Measurements from ENCODE around the gene ADAM22. TPM values are rescaled to one million over a fixed set of nuclear protein-coding genes. Genes with fewer than 3 reads are reported as not detected.

The ADAM22 gene
- total and polyA plus RNA-seq, 2 donors from 2014 or later = 2.2 to 7.9 TPM

DNA sequence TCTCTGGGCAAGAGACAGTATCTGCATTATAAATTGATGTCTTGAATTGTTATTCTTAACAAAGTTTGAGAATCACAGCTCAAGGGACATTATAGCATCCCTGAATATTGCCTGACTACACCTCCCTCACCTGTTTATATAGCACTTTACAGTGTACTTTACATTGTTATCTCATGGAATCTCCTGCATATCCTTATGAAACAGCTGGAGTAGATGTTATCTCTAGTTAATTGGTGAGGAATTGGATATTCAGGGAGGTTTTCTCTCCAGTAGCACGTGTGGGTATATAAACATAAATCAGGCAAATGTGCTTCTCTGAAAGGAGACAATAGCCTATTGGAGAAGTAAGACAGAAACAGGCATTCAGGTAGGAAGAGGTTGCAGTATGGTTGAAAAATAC, 168.6 kb downstream of the ADAM22 start:
- H3K27me3 ChIP-seq (ENCODE audit: control insufficient read depth, insufficient read depth, low read length) = no peaks in the 10 kb centered on the region
- H3K4me1 ChIP-seq (ENCODE audit: control insufficient read depth in 2 of 3, insufficient read depth in 2 of 3, low read depth in 1 of 3, low read length in 3 of 3) = peaks cover 0 to 2% (median 0%) of the 10 kb centered on the region in 3 donors
- no peak overlapping the region for H3K4me3 ChIP-seq (ENCODE audit: low read length in 3 of 3)
- FAIRE-seq (no peak), DNase-seq (peak in 1 of 5 donors; percentile 45)
- intact Hi-C loops (cut with DNase I) = no loop called here
- no peak overlapping the region for H3K9ac ChIP-seq (ENCODE audit: low read length in 3 of 3)
- no peaks in the 10 kb centered on the region for H3K36me3 ChIP-seq (ENCODE audit: control insufficient read depth in 2 of 3, insufficient read depth in 3 of 3, low read length in 3 of 3)
- H3K9me3 ChIP-seq (ENCODE audit: control insufficient read depth in 2 of 3, insufficient read depth in 1 of 3, low read length in 3 of 3) = no peaks in the 10 kb centered on the region
- TF ChIP-seq, protein P1, sequence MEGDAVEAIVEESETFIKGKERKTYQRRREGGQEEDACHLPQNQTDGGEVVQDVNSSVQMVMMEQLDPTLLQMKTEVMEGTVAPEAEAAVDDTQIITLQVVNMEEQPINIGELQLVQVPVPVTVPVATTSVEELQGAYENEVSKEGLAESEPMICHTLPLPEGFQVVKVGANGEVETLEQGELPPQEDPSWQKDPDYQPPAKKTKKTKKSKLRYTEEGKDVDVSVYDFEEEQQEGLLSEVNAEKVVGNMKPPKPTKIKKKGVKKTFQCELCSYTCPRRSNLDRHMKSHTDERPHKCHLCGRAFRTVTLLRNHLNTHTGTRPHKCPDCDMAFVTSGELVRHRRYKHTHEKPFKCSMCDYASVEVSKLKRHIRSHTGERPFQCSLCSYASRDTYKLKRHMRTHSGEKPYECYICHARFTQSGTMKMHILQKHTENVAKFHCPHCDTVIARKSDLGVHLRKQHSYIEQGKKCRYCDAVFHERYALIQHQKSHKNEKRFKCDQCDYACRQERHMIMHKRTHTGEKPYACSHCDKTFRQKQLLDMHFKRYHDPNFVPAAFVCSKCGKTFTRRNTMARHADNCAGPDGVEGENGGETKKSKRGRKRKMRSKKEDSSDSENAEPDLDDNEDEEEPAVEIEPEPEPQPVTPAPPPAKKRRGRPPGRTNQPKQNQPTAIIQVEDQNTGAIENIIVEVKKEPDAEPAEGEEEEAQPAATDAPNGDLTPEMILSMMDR (IDR thresholded peaks at IDR 0.05; ENCODE audit: borderline replicate concordance, extremely low read depth, insufficient read depth) = no peak
- no peak overlapping the region for H3K27ac ChIP-seq (ENCODE audit: low read depth in 2 of 2, low read length in 2 of 2)

DNA sequence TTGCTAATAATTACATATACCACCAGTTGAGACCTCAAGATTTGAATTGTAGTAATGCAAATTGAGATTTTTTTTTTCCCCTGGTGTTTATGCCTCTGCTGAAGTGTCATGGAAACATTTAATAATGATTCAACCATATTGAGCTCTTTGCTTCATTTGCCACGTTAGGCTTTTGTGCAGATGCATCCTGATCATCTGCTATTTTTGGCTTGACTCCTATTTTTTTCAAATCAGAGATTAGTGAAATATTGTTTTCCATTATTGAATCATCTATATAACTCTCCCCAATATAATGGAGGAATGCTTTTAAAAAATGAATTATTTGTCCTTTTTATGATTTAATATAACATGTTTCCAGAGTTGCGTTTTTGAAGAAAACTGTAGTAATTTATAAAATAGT, 170.7 kb downstream of the ADAM22 start:
- H3K4me1 ChIP-seq (ENCODE audit: control insufficient read depth in 2 of 3, insufficient read depth in 2 of 3, low read depth in 1 of 3, low read length in 3 of 3) = peaks cover 0 to 2% (median 0%) of the 10 kb centered on the region in 3 donors
- no peaks in the 10 kb centered on the region for H3K27me3 ChIP-seq (ENCODE audit: control insufficient read depth, insufficient read depth, low read length)
- H3K4me3 ChIP-seq (ENCODE audit: low read length in 3 of 3) = no peak overlapping the region
- TF ChIP-seq, protein P1 (IDR thresholded peaks at IDR 0.05; ENCODE audit: borderline replicate concordance, extremely low read depth, insufficient read depth) = no peak
- FAIRE-seq = no peak
- intact Hi-C loops (cut with DNase I) = no loop called here
- H3K27ac ChIP-seq (ENCODE audit: low read depth in 2 of 2, low read length in 2 of 2) = no peak overlapping the region
- H3K9me3 ChIP-seq (ENCODE audit: control insufficient read depth in 2 of 3, insufficient read depth in 1 of 3, low read length in 3 of 3) = no peaks in the 10 kb centered on the region
- H3K36me3 ChIP-seq (ENCODE audit: control insufficient read depth in 2 of 3, insufficient read depth in 3 of 3, low read length in 3 of 3) = no peaks in the 10 kb centered on the region
- no peak overlapping the region for H3K9ac ChIP-seq (ENCODE audit: low read length in 3 of 3)
- no peak for DNase-seq

DNA sequence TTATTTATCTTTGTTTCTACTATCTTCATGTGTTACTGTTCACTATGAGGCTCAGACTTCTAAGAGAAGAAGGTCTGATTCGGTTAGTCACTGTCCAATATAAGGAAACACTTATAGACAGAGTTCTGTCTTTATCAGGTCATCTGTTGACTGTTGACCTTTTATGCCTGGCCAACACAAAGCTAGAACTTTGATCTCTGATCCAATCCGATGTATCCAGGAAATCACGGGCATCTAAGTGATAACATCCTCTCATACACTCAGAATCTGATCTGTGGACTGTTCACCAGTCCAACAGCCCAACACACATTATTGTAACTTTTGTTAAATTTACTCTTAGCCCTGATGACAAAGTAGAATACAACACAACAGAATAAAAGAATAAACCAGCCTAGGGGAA, 171.2 kb downstream of the ADAM22 start:
- DNase-seq = no peak
- no peaks in the 10 kb centered on the region for H3K36me3 ChIP-seq (ENCODE audit: control insufficient read depth in 2 of 3, insufficient read depth in 3 of 3, low read length in 3 of 3)
- FAIRE-seq = no peak
- no peak overlapping the region for H3K9ac ChIP-seq (ENCODE audit: low read length in 3 of 3)
- no peak overlapping the region for H3K27ac ChIP-seq (ENCODE audit: low read depth in 2 of 2, low read length in 2 of 2)
- peaks cover 0 to 2% (median 0%) of the 10 kb centered on the region in 3 donors for H3K4me1 ChIP-seq (ENCODE audit: control insufficient read depth in 2 of 3, insufficient read depth in 2 of 3, low read depth in 1 of 3, low read length in 3 of 3)
- TF ChIP-seq, protein P1 (IDR thresholded peaks at IDR 0.05; ENCODE audit: borderline replicate concordance, extremely low read depth, insufficient read depth) = no peak
- intact Hi-C loops (cut with DNase I) = no loop called here
- H3K9me3 ChIP-seq (ENCODE audit: control insufficient read depth in 2 of 3, insufficient read depth in 1 of 3, low read length in 3 of 3) = no peaks in the 10 kb centered on the region
- H3K4me3 ChIP-seq (ENCODE audit: low read length in 3 of 3) = no peak overlapping the region
- H3K27me3 ChIP-seq (ENCODE audit: control insufficient read depth, insufficient read depth, low read length) = no peaks in the 10 kb centered on the region

DNA sequence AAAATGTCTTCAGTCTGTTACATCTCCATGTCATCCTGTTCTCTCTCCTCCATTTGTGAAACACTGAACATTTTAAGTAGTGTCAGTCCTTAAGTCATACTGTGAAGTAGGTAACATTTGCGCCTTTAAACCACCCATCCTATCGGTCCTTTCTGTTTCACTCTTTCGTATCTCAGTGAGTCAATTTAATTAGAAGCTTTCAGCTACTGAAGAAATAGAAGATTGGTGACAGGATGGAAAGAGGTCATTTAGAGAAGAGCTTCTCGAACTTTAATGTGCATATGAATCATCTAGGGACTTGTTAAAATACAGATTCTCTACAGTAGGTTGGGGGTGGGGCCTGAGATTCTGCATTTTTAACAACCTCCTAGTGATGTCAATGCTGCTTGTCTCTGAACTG, 172.4 kb downstream of the ADAM22 start:
- no peak overlapping the region for H3K27ac ChIP-seq (ENCODE audit: low read depth in 2 of 2, low read length in 2 of 2)
- H3K9me3 ChIP-seq (ENCODE audit: control insufficient read depth in 2 of 3, insufficient read depth in 1 of 3, low read length in 3 of 3) = no peaks in the 10 kb centered on the region
- no peaks in the 10 kb centered on the region for H3K27me3 ChIP-seq (ENCODE audit: control insufficient read depth, insufficient read depth, low read length)
- H3K36me3 ChIP-seq (ENCODE audit: control insufficient read depth in 2 of 3, insufficient read depth in 3 of 3, low read length in 3 of 3) = no peaks in the 10 kb centered on the region
- H3K9ac ChIP-seq (ENCODE audit: low read length in 3 of 3) = no peak overlapping the region
- peaks cover 0 to 2% (median 0%) of the 10 kb centered on the region in 3 donors for H3K4me1 ChIP-seq (ENCODE audit: control insufficient read depth in 2 of 3, insufficient read depth in 2 of 3, low read depth in 1 of 3, low read length in 3 of 3)
- DNase-seq = no peak
- no peak for FAIRE-seq
- intact Hi-C loops (cut with DNase I) = no loop called here
- TF ChIP-seq, protein P1 (IDR thresholded peaks at IDR 0.05; ENCODE audit: borderline replicate concordance, extremely low read depth, insufficient read depth) = no peak
- H3K4me3 ChIP-seq (ENCODE audit: low read length in 3 of 3) = no peak overlapping the region

Data from kidney (tissue), 14 donors.